Activated T-helper 17 cell treated with anti-CD3 and anti-CD28 coated beads, Interleukin-2, amount 50 U/mL, for 72 hours (primary cell): ENCODE measurements around the gene GFRA4. TPM values are rescaled to one million over a fixed set of nuclear protein-coding genes. Genes with fewer than 3 reads are reported as not detected.

Experiments used
- ATAC-seq: fragments of 150-1000 bp; cut with Tn5 transposase; replicated peaks from 2 replicates; pipeline ENCODE4 v1.10.0; 2021; ENCODE audit warnings: mild to moderate bottlenecking, moderate library complexity
- H3K27ac Mint-ChIP-seq: one replicate; pipeline ENCODE4 v1.8.0; 2022; ENCODE audit warnings: mixed read lengths
- H3K27me3 Mint-ChIP-seq: one replicate; pipeline ENCODE4 v1.8.0; 2022; ENCODE audit warnings: mixed read lengths
- H3K36me3 Mint-ChIP-seq: one replicate; pipeline ENCODE4 v1.8.0; 2022; ENCODE audit warnings: low read depth, mild to moderate bottlenecking, mixed read lengths
- H3K4me1 Mint-ChIP-seq: one replicate; pipeline ENCODE4 v1.8.0; 2022; ENCODE audit warnings: mixed read lengths
- H3K4me3 Mint-ChIP-seq: one replicate; pipeline ENCODE4 v1.8.0; 2022; ENCODE audit warnings: mild to moderate bottlenecking, mixed read lengths
- H3K9me3 Mint-ChIP-seq: one replicate; pipeline ENCODE4 v1.8.0; 2022; ENCODE audit warnings: mixed read lengths
- total RNA-seq, 2 donors: library from RNA; stranded (reverse); gene quantifications; one replicate each; pipeline ENCODE4 v1.2.3, GENCODE V29; 2022

GFRA4 gene
- total RNA-seq, 2 donors from 2014 or later = not detected

DNA sequence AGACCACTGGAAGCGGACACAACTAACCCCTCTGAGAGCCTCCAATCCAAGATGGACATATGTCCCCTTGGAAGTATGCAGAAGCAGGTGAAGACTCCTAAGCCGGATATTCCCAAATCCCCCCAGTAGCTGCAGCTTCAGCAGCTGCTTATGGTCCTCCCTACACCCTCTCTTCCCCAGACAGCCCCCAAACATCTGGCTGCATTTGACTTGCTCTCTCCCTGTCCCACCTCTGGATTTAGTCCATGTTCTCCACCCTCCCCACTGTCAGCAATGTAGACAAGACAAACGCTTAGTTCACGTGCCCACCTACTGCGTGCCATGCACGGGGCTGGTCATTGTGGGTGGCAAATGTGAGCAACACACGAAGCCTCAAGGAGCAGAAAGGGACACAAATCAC lies 23.2 kb upstream of the GFRA4 start:
- H3K9me3 Mint-ChIP-seq = no peaks in the 10 kb centered on the region
- no peaks in the 10 kb centered on the region for H3K4me1 Mint-ChIP-seq
- H3K27ac Mint-ChIP-seq = no peak overlapping the region
- no peak overlapping the region for H3K4me3 Mint-ChIP-seq
- H3K36me3 Mint-ChIP-seq = no peaks in the 10 kb centered on the region
- no peak for ATAC-seq
- H3K27me3 Mint-ChIP-seq = peaks cover 22% of the 10 kb centered on the region

DNA sequence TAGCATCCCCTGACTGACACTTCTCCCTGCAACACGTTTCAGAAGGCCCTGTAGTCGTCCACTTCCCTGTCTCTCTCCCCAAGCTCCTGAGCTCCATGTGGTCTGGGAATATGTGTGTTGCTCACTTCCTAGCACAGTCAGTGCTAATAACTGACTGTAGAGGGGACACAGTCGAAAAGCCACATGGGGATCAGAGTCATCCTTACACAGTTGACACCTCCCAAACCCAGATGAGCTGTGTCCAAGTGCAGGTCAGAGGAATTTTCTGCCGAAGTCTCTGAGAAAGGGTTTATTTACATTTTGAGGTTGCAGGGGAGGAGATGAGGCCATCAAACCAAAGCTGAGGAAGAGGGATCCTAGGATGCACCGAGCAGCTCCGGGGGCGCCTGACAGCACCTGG lies 22.1 kb upstream of the GFRA4 start:
- Mint-ChIP-seq H3K4me3 (no peak overlapping the region), H3K27ac (no peak overlapping the region), H3K36me3 (no peaks in the 10 kb centered on the region), H3K27me3 (peaks cover 31% of the 10 kb centered on the region), H3K4me1 (peaks cover 4% of the 10 kb centered on the region), H3K9me3 (no peaks in the 10 kb centered on the region)
- no peak for ATAC-seq

DNA sequence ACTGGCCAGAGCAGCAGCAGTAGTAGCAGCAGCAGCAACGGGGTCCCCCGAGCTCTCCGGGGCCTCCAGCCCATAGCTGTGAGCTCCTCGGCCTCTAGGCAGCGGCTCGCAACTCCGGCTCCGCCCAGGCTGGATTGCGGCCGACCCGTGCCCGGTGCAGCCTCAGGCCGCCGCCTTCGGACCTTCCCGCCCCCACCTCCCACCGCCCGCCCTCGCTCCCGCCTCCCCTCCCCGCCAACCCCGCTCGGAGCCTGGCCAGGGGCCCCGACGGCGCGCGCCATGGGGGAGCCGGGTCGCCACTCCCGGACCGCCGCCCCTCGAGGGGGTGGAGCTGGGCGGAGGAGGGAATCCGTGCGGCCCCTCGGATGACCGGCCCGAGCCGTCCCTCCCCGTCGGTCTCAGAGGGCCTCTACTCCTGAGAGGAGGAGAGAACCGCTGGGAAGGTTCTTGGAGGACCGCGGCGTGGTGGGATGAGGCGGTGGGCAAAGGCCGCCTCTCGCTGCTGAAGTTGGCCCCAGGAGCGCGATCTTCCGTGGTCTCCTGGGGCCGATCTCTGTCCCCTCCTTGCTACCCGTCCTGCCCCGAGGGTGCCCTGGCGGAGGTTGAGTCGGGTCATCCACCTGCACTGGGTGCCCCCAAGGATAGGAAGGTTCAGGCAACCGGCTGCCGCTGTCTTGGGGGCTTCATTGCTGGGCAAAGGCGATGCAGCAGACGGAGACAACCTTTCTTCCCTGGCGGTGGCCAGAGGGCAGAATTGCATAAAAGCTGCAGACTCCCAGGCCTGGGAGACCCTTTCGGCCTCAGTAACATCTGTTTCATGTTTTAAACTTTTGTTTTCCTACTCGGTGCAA lies 19.0 kb upstream of the GFRA4 start, which contains the start of gene ADAM33:
Gene ADAM33 (minus strand): TSS at position 80 of the 851 bp plus-strand sequence. CDS start 6 bp downstream, at position 74.
- peaks cover 44% of the 10 kb centered on the region for H3K27me3 Mint-ChIP-seq
- H3K36me3 Mint-ChIP-seq = no peaks in the 10 kb centered on the region
- no peaks in the 10 kb centered on the region for H3K9me3 Mint-ChIP-seq
- H3K4me1 Mint-ChIP-seq = peaks cover 4% of the 10 kb centered on the region
- ATAC-seq = no peak
- H3K27ac Mint-ChIP-seq = no peak within 1 kb of the TSS
- no peak within 1 kb of the TSS for H3K4me3 Mint-ChIP-seq

DNA sequence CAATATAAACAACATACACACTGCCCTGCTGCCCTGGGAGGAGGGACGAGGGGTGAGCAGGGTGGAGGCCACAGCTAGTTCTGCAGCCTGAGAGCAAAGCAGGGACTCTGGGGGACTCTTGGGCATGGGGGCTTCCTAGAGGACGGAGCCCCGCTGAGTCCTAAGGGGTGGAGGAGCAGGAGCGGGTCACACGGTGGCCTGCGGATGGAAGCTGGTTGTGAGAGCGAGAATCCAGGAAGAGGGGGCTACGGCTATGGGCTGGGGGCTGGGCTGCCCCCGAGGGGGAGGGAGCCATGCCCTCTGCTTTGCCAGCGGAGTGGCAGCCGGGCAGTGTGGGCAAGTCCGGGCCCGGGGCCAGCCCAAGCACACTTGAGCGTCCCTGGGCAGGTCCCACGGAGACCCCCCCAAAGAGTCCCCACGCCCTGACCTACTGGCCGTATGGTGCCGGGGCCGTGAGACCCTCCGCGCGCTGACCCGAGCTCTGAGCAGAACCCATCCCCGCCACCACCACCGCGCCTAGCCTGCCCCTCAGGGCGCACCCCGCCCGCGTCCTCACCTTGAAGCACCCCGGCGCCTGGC lies 18.2 kb upstream of the GFRA4 start:
- H3K27ac Mint-ChIP-seq = no peak overlapping the region
- no peaks in the 10 kb centered on the region for H3K9me3 Mint-ChIP-seq
- no peak overlapping the region for H3K4me3 Mint-ChIP-seq
- peaks cover 42% of the 10 kb centered on the region for H3K27me3 Mint-ChIP-seq
- ATAC-seq = no peak
- H3K36me3 Mint-ChIP-seq = no peaks in the 10 kb centered on the region
- peaks cover 8% of the 10 kb centered on the region for H3K4me1 Mint-ChIP-seq

DNA sequence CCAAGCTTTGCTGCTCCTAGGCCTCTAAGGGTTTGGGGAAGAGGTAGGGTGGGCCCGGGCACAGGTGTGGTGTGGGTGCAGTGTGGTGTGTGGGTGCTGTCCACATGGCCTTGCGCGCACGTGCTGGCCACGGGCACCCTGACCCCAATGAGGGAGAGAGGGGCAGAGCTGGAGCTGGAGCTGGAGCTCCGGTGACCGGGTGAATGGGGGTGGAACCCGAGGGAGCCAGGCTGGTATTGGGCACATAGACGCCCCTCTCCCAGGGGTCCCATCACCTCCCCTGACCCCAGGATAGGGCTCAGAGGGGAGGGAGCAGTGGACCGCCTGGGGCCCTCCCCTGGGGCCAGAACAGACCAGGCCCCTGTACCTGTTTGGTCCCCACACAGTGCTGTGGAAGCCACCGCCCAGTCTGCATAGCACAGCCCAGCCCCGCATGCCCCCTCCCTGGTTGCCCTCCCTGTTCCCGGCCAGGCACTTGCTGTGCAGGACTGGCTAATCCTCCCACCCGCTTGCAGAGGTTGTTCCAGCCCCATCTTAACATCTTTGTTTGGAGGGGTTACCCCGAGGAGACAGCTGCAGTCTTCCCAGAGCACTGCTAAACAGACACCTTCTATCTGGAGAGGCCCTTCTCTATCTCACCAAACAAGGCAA lies 17.6 kb upstream of the GFRA4 start:
- Mint-ChIP-seq H3K4me1 (peaks cover 9% of the 10 kb centered on the region), H3K4me3 (no peak overlapping the region), H3K27me3 (peaks cover 42% of the 10 kb centered on the region), H3K9me3 (no peaks in the 10 kb centered on the region), H3K36me3 (no peaks in the 10 kb centered on the region), H3K27ac (no peak overlapping the region)
- ATAC-seq = no peak

DNA sequence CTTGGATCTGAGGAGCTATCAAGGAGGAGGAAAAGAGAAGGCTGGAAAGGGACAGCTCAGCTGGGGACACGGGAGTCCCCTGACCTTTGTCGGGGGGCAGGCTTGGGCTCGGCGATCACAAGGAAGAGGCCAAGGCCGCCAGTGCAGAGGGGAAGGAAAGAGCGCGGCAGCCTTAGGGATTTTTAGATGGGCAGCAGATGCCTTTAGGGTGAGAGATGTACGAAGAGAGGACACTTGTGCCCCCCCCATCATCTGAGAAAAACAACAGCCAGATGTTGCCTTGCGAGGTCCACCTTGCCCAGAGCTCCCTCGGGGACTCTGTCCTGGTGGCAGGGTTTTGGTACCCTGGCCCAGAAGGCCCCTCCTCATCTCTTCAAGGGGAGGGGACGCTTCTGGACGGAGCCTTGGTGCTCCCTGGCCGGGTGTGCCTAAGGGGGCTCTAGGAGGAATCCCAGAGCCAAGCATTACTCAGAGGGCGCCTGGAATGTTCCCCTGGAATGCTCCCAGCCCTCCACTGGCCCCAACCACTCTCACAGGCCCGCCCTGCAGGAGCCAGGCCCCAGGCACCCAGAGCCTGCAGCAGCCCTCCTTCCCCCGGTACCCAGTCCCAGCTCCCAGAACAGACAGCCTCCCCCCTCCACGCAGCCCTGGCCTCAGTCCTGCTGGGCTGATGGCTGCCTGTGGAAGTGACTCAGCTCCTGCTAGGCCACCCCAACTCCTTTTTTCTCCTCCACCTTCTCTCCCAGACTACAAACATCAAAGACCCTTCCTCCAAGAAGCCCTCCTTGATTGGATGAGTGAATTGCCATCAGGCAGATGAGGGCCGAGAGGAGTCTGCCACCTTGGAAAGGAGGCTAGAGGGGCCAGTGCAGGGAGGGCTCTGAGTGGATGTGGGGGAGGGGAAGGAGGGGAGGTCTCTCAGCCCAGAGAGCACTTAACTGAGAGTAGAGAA lies 16.8 kb upstream of the GFRA4 start:
- ATAC-seq = no peak
- Mint-ChIP-seq H3K9me3 (no peaks in the 10 kb centered on the region), H3K27me3 (peaks cover 45% of the 10 kb centered on the region), H3K36me3 (no peaks in the 10 kb centered on the region), H3K27ac (no peak overlapping the region), H3K4me3 (no peak overlapping the region), H3K4me1 (peaks cover 9% of the 10 kb centered on the region)

DNA sequence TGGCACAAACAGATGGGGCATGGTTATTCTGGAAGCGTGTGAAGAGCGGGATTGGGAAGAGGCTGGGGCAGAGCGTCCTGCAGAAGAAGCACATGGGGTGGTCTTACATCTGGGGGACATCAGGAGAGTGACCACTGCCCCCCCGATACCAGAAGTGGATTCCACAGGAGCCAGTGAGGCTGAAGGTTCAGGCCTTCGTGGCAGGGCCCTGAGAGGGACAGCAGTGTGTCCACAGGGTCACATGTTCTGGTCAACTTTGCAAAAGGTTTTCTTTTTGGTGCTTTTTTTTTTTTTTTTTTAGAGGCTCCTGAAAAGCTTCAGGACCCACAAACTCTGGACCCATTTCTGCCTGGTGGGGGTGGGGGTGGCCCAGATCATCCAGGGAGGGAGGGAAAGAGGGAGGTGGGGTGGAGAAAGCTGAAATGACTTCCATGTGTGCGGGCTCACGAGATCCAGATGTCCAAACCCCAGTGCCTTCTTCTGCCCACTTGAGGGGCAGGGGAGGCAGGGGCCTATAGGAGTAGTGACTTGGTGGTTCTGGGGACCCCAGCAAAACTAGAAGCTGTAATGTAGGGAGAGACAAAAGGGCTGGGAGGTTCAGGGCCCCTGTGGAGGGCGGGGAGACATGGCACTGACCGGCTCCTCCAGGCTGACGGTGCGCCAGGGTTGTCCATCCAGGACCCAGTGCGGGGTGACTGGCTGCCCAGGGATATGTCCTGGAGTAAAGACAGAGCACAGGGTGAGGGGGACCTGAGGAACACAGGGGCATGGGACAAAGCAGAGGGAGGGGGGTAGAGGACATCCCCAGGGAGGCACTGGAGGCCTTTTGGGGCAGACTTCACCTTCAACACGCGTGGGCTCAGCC lies 15.9 kb upstream of the GFRA4 start:
- Mint-ChIP-seq H3K27ac (no peak overlapping the region), H3K9me3 (no peaks in the 10 kb centered on the region), H3K27me3 (peaks cover 48% of the 10 kb centered on the region), H3K4me1 (peaks cover 9% of the 10 kb centered on the region), H3K4me3 (no peak overlapping the region), H3K36me3 (no peaks in the 10 kb centered on the region)
- no peak for ATAC-seq

DNA sequence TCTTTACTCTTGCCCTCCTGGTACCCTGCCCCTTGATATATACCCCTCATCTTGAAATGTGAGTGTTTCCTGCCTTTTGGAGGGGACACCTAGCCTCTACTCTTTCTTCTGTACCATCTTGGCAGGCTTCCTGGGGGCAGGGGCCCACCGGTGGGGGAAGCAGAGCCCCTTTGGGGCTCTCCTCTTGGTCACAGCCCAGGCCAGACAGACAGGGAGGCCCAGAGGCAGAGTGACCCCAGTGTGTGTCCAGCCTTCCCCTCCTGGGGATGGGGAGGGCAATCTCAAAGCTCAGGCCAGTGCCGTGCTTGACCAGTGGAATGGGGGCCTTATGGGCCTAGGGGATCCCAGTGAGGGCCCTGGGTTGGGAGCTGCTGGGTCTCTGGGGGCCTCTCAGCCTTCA lies 15.0 kb upstream of the GFRA4 start:
- Mint-ChIP-seq H3K4me3 (no peak overlapping the region), H3K9me3 (no peaks in the 10 kb centered on the region), H3K36me3 (no peaks in the 10 kb centered on the region), H3K27ac (no peak overlapping the region), H3K27me3 (peaks cover 46% of the 10 kb centered on the region), H3K4me1 (peaks cover 9% of the 10 kb centered on the region)
- no peak for ATAC-seq

DNA sequence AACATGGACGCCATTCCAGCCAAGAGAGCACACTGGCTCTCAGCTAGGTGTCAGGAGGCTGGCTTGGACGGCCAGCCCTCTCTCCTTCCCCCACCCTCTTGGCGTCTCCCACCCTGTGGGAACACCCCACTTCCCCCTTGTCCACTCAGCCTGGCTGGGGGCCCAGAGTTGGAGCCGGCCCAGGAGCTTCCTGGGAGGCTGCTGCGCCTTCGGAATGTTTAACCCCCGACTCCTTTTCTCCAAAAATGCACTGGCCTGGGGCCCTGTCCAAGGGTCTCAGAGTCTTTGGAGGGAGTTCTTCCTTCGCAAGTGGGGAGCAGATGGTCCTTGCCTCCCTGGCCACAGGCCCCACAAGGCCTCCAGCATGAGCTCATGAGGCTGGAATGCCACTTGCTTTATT lies 14.5 kb upstream of the GFRA4 start:
- H3K27me3 Mint-ChIP-seq = peaks cover 47% of the 10 kb centered on the region
- no peak for ATAC-seq

DNA sequence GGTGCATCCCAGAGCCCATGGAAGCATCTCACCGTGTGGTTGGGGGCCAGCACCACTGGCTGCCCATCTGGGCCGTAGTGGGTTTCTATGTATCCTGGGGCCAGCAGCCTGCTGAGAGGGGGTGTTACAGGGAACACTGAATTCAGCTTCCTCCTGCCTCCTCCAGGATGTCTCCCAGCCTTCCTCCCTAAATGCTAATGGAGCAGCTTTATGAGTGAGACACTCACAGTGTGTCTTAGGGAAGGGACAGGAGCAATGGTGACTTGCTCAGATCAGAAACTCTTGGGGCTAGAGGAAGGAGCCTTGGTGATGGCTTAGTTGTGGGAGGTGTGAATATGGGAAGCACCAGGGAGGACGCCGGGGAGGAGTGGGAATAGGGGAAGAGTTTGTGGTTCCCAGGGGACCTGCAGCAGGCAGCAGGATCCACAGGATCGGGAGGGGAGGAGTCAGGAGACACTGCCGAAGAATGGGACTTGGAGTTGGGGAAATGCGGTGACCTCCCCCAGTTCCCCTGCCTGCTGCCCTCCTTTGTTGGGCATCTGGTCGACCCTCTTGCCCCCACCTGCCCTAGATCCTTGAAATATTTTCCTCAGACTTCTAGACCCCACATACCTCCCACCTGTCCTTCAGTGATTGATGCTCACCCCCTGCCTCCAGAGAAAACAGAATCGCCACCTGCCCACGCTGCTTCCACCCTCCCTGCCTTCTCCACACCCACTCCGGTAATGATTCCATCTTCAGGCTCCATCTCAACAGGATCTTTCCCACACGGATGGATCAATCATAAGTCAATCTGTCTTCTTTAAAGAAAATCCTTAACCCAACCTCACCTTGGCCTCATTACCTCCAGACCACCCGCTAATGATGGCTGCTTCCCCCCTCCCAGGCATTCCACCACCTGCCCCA lies 12.0 kb upstream of the GFRA4 start:
- Mint-ChIP-seq H3K4me3 (no peak overlapping the region), H3K9me3 (no peaks in the 10 kb centered on the region), H3K4me1 (peaks cover 6% of the 10 kb centered on the region), H3K27me3 (peaks cover 42% of the 10 kb centered on the region), H3K36me3 (no peaks in the 10 kb centered on the region), H3K27ac (no peak overlapping the region)
- ATAC-seq = no peak

More for the DNA sequence above, 14.5 kb upstream of the GFRA4 start:
- no peaks in the 10 kb centered on the region for H3K9me3 Mint-ChIP-seq
- peaks cover 9% of the 10 kb centered on the region for H3K4me1 Mint-ChIP-seq
- no peak overlapping the region for H3K27ac Mint-ChIP-seq
- no peaks in the 10 kb centered on the region for H3K36me3 Mint-ChIP-seq
- no peak overlapping the region for H3K4me3 Mint-ChIP-seq

DNA sequence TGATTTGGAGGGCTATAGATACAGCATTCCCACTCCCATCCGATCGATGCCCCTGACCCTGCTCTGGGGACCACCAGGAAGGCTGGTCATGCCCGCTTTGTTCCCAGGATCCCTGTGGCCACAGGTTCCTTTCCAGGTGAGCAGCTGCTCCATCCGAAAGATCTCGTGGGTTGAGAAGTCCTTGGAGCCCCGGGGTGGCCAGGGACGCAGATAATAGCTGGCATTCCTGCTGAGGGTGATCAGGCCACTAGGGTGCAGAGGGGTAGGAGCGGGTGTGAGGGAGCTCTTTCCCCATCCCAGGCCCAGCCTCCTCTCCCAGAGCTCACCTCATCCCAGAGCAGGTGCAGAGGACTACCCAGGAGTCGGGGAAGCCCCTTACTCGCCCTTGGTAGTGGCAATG lies 11.2 kb upstream of the GFRA4 start:
- Mint-ChIP-seq H3K36me3 (no peaks in the 10 kb centered on the region), H3K4me1 (peaks cover 6% of the 10 kb centered on the region), H3K27ac (no peak overlapping the region), H3K9me3 (no peaks in the 10 kb centered on the region), H3K4me3 (no peak overlapping the region), H3K27me3 (peaks cover 42% of the 10 kb centered on the region)
- ATAC-seq = no peak

DNA sequence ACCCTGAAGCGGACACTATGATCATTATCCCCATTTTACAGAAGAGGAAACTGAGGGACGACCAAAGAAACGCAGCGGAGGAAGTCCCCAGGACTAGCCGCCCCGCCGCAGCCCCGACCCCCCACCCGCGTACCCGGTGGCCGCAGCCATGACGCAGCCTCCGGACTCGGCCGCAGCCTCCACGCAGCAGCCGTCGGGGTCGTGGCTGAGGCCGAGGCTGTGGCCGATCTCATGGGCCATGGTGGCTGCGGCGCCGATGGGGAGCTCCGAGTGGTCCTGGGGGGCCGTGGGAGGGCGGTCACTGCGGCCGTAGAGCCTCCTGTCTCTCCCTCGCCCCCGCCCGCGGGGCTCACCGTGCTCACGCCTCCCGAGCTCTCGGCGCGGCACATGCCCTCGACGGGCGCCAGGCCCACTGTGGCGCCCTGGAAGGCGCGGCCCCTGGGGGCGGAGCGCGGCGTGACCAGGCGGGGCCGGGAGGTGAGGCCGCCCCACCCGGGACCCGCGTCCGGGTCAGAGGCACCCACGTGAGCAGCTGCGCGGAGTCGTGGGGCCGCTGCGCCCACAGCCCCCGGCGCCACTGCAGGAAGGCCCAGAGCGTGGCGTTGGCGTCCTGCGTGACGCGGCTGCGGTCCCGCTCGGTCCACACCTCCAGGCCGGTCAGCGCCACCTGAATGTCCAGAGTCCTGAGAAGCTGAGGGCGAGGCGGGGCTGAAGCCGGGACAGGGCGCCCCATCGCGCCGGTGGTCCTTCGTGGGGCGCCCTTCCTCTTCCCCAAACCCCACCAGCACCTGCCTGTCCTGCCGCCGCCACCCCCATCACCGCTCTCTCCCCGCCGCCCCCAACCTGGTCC lies 10.2 kb upstream of the GFRA4 start:
- Mint-ChIP-seq H3K27me3 (peaks cover 38% of the 10 kb centered on the region), H3K9me3 (no peaks in the 10 kb centered on the region), H3K27ac (no peak overlapping the region), H3K4me1 (peaks cover 6% of the 10 kb centered on the region), H3K36me3 (no peaks in the 10 kb centered on the region), H3K4me3 (no peak overlapping the region)
- no peak for ATAC-seq
